ENCODE data around the gene NF2.

NF2 gene

DNA sequence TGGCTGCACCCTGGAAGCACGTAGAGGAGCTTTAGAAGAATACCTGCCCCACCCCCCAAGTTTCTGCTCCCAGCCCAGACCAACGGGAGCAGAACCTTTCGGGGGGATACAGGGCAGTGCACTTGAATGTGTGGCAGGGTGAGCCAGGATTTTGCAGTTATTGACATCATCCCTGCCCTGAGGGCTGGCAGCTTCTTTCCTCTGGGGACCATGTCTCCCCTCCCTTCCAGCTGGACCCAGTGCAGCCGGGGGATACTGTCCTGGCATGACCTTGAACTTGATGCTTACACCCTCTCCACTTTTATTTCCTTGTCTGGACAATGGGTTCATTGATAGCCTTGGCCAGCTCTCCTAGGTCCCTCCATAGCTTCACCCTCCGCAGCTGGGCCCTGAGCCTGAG lies 112.3 kb downstream of the NF2 start:
- no peak overlapping the region for H3K27ac ChIP-seq (ENCODE audit: low read depth, low read length)
- H3K9me3 ChIP-seq (ENCODE audit: control insufficient read depth in 1 of 2, low read length in 2 of 2) = no peaks in the 10 kb centered on the region
- H3K4me1 ChIP-seq (ENCODE audit: control insufficient read depth in 1 of 2, insufficient read depth in 2 of 2, low read length in 2 of 2) = no peaks in the 10 kb centered on the region
- H3K9ac ChIP-seq (ENCODE audit: low read depth in 1 of 2, low read length in 2 of 2) = no peak overlapping the region
- H3K27me3 ChIP-seq (ENCODE audit: control insufficient read depth in 1 of 2, insufficient read depth in 2 of 2, low read length in 2 of 2) = peaks cover 17 to 21% of the 10 kb centered on the region in 2 donors
- no peak overlapping the region for H3K4me3 ChIP-seq (ENCODE audit: low read depth in 1 of 2, low read length in 2 of 2)
- no peaks in the 10 kb centered on the region for H3K36me3 ChIP-seq (ENCODE audit: control insufficient read depth in 1 of 2, insufficient read depth in 2 of 2, low read length in 2 of 2)

DNA sequence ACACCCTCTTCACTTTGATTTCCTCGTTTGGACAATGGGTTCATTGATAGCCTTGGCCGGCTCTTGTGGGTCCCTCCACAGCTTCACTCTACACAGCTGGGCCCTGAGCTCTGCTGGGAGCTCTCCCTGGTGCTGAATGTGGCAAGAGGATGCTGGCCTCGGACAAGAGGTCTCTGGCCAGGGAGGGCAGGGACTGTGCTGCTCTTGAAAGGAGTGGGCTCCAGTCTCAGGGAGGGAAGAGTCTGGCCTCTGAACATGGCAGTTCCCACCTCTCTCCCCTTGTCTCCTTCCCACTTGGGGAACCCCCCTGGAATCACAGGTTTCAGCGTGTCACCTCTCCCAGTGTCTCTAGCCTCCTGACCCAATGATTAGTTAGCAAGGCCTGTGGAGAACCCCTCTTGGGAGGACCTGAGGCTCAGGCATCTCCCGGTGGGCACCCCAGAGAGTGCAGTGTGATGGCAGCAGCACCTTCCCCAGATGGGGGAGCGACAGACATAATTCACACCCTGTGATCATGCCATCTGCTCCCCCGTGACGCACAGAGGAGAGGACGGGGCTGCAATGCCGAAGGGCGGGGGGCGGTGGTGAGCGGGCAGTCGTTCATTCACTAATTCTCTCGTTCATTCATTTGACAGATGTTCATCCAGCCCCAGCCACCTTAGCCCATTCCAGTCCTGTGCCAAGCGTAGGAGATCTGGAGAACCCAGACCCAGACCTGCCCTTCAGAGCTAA lies 113.5 kb downstream of the NF2 start:
- Histone ChIP-seq H3K4me1 (ENCODE audit: control insufficient read depth in 1 of 2, insufficient read depth in 2 of 2, low read length in 2 of 2) (no peaks in the 10 kb centered on the region), H3K9ac (ENCODE audit: low read depth in 1 of 2, low read length in 2 of 2) (no peak overlapping the region), H3K27me3 (ENCODE audit: control insufficient read depth in 1 of 2, insufficient read depth in 2 of 2, low read length in 2 of 2) (peaks cover 23 to 33% of the 10 kb centered on the region in 2 donors), H3K9me3 (ENCODE audit: control insufficient read depth in 1 of 2, low read length in 2 of 2) (no peaks in the 10 kb centered on the region), H3K36me3 (ENCODE audit: control insufficient read depth in 1 of 2, insufficient read depth in 2 of 2, low read length in 2 of 2) (no peaks in the 10 kb centered on the region), H3K27ac (ENCODE audit: low read depth, low read length) (no peak overlapping the region), H3K4me3 (ENCODE audit: low read depth in 1 of 2, low read length in 2 of 2) (no peak overlapping the region)

DNA sequence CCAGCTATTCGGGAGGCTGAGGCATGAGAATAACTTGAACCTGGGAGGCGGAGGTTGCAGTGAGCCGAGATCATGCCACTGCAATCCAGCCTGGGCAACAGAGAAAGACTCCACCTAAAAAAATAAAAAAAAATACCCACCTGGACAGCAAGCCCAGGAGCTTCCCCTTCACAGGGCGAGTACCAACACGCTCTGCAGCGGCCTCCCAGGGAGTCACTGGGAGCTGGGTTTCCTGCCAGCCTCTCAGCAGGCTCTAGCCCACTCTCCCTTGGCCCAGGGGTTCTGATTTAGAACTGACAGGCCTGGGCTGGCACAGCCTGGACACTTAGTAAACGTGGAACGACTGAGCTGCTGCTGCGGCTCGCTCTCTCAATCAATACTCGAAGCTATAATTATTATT lies 114.4 kb downstream of the NF2 start:
- Histone ChIP-seq H3K4me1 (ENCODE audit: control insufficient read depth in 1 of 2, insufficient read depth in 2 of 2, low read length in 2 of 2) (no peaks in the 10 kb centered on the region), H3K9ac (ENCODE audit: low read depth in 1 of 2, low read length in 2 of 2) (no peak overlapping the region), H3K27me3 (ENCODE audit: control insufficient read depth in 1 of 2, insufficient read depth in 2 of 2, low read length in 2 of 2) (peaks cover 23 to 37% of the 10 kb centered on the region in 2 donors), H3K4me3 (ENCODE audit: low read depth in 1 of 2, low read length in 2 of 2) (no peak overlapping the region), H3K9me3 (ENCODE audit: control insufficient read depth in 1 of 2, low read length in 2 of 2) (no peaks in the 10 kb centered on the region), H3K27ac (ENCODE audit: low read depth, low read length) (no peak overlapping the region), H3K36me3 (ENCODE audit: control insufficient read depth in 1 of 2, insufficient read depth in 2 of 2, low read length in 2 of 2) (no peaks in the 10 kb centered on the region)

DNA sequence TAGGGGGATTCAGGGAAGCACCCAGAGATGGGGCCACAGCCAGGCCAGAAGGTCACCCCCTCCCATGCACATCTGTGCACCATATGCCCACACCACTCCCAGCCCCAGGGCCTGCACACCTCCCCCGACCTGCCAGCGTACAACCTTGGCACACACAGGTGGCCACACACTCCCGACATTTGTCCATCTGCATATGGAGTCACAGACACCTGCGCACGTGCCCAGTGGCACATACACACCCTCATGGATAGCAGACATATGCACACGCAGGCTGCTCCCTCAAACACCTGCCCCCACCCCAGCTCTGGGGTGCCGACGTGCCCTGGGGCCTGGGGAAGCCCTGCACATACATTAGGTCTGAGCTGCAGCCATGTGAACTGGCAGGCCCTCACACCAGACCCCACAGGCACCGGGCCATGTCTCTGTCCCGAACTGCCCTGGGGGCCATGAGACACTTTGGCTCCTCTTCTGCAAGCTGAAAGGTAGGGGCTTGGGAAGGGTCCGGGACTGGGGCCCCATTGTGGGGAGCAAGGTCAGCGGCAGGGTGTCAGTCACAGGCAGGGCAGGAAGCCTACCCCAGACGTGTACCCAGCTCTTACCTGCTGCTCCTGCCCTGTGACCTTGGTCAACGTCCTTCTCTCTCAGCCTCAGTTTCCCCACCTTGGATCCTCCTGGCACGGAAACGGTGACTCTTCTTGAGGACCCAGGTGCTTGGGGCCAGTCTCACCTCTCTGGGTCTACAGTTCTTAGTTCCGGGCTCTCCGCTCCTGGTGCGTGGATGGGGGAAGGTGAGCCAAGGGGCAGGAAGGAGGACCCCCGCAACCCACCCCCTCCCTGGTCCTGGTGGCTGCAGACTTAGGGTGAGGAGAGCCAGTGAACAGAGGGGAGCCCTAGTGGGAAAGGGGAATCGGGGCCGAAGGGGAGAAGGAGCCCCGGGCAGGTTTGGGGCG lies 115.8 kb downstream of the NF2 start:
- H3K36me3 ChIP-seq (ENCODE audit: control insufficient read depth in 1 of 2, insufficient read depth in 2 of 2, low read length in 2 of 2) = no peaks in the 10 kb centered on the region
- H3K27me3 ChIP-seq (ENCODE audit: control insufficient read depth in 1 of 2, insufficient read depth in 2 of 2, low read length in 2 of 2) = peaks cover 23 to 37% of the 10 kb centered on the region in 2 donors
- H3K4me3 ChIP-seq (ENCODE audit: low read depth in 1 of 2, low read length in 2 of 2) = no peak overlapping the region
- H3K27ac ChIP-seq (ENCODE audit: low read depth, low read length) = no peak overlapping the region
- no peaks in the 10 kb centered on the region for H3K4me1 ChIP-seq (ENCODE audit: control insufficient read depth in 1 of 2, insufficient read depth in 2 of 2, low read length in 2 of 2)
- no peaks in the 10 kb centered on the region for H3K9me3 ChIP-seq (ENCODE audit: control insufficient read depth in 1 of 2, low read length in 2 of 2)
- no peak overlapping the region for H3K9ac ChIP-seq (ENCODE audit: low read depth in 1 of 2, low read length in 2 of 2)

DNA sequence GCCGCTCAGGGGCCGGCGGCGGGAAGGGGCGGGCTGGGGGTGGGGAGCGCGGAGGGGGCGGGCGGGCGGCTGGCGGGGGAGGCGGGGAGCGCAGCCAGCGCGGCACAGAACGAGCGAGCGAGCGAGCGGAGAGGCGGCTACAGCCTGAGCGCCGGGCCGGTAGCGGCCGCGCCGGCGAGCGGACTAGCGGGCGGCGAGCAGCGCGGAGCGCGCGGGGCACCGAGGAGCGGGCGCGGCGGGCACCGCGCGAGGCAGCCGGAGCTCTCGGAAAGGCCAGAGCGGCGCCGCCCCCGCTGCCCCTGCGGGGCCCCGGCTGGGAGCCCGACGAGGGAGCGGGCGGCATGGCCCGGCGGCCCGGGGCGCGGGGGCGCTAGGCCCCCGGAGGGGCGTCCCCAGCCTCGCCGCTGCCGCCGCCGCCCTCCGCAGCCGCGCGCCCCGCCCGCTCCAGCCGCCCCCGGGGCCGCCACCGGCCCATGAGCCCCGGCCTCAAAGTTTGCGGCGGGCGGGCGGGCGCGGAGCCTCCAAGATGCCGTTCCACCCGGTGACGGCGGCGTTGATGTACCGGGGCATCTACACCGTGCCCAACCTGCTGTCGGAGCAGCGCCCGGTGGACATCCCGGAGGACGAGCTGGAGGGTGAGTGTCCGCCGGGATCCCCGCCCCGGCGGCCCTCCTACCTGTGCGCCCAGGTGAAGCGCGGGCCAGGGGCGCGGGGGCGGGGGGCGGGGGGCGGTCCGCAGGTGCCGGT lies 116.6 kb downstream of the NF2 start, which contains the start of gene CABP7:
TSS of gene CABP7 (plus strand) at position 105 of the 747 bp plus-strand sequence. CDS start at position 527, 422 bp downstream.
- H3K9me3 ChIP-seq (ENCODE audit: control insufficient read depth in 1 of 2, low read length in 2 of 2) = no peaks in the 10 kb centered on the region
- H3K9ac ChIP-seq (ENCODE audit: low read depth in 1 of 2, low read length in 2 of 2) = no peak within 1 kb of the TSS
- H3K36me3 ChIP-seq (ENCODE audit: control insufficient read depth in 1 of 2, insufficient read depth in 2 of 2, low read length in 2 of 2) = no peaks in the 10 kb centered on the region
- H3K27me3 ChIP-seq (ENCODE audit: control insufficient read depth in 1 of 2, insufficient read depth in 2 of 2, low read length in 2 of 2) = peaks cover 27 to 37% of the 10 kb centered on the region in 2 donors
- no peak within 1 kb of the TSS for H3K27ac ChIP-seq (ENCODE audit: low read depth, low read length)
- H3K4me1 ChIP-seq (ENCODE audit: control insufficient read depth in 1 of 2, insufficient read depth in 2 of 2, low read length in 2 of 2) = no peaks in the 10 kb centered on the region
- no peak within 1 kb of the TSS for H3K4me3 ChIP-seq (ENCODE audit: low read depth in 1 of 2, low read length in 2 of 2)

DNA sequence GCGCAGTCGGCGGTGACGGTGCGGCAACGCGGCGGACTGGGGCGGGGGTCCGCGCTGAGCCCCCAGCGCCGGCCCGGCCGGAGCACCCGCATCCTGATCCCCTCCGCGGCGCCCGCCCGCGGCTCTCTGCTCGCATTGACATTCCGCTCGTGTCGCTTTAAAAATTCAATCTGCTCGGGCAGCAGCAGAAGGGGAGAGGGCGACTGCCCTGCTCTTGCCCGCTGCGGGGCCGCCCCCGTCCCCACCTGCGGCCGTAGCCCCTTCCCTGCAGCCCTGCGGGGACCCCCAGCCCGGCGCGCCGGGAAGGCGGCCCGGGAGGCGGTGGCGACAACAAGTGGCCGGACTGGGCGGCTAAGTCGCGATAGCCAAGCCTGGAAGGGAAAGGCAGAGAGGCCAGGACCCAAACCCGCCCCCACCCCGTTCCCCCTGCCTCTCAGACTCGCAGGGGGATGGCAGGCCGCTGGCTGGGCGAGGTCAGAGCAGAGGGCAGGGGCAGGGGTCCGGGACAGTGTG lies 117.4 kb downstream of the NF2 start:
- no peak overlapping the region for H3K4me3 ChIP-seq (ENCODE audit: low read depth in 1 of 2, low read length in 2 of 2)
- no peaks in the 10 kb centered on the region for H3K4me1 ChIP-seq (ENCODE audit: control insufficient read depth in 1 of 2, insufficient read depth in 2 of 2, low read length in 2 of 2)
- H3K27me3 ChIP-seq (ENCODE audit: control insufficient read depth in 1 of 2, insufficient read depth in 2 of 2, low read length in 2 of 2) = peaks cover 27 to 37% of the 10 kb centered on the region in 2 donors
- H3K9me3 ChIP-seq (ENCODE audit: control insufficient read depth in 1 of 2, low read length in 2 of 2) = no peaks in the 10 kb centered on the region
- no peaks in the 10 kb centered on the region for H3K36me3 ChIP-seq (ENCODE audit: control insufficient read depth in 1 of 2, insufficient read depth in 2 of 2, low read length in 2 of 2)
- no peak overlapping the region for H3K27ac ChIP-seq (ENCODE audit: low read depth, low read length)
- no peak overlapping the region for H3K9ac ChIP-seq (ENCODE audit: low read depth in 1 of 2, low read length in 2 of 2)

DNA sequence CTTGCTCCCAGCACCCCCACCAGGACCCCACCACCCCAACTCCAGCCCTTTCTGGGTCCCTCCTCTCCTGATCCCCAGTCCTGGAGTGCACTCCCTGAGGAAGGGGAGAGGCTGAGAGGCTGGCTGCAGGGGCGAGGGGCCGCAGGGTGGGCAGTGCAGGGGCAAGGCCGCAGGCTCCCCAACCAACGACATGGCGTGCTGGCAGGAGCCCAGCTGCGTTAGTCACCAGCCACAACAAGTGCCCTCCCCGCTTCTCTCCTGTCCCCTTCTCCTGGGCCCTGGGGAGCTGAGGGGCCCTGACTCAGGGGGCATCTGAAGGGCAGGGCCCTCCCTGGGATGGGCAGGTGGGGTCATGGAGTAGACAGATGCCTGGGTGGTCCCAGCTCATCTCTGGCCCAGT lies 118.7 kb downstream of the NF2 start:
- H3K36me3 ChIP-seq (ENCODE audit: control insufficient read depth in 1 of 2, insufficient read depth in 2 of 2, low read length in 2 of 2) = no peaks in the 10 kb centered on the region
- H3K4me1 ChIP-seq (ENCODE audit: control insufficient read depth in 1 of 2, insufficient read depth in 2 of 2, low read length in 2 of 2) = no peaks in the 10 kb centered on the region
- no peak overlapping the region for H3K27ac ChIP-seq (ENCODE audit: low read depth, low read length)
- no peak overlapping the region for H3K9ac ChIP-seq (ENCODE audit: low read depth in 1 of 2, low read length in 2 of 2)
- H3K9me3 ChIP-seq (ENCODE audit: control insufficient read depth in 1 of 2, low read length in 2 of 2) = no peaks in the 10 kb centered on the region
- no peak overlapping the region for H3K4me3 ChIP-seq (ENCODE audit: low read depth in 1 of 2, low read length in 2 of 2)
- H3K27me3 ChIP-seq (ENCODE audit: control insufficient read depth in 1 of 2, insufficient read depth in 2 of 2, low read length in 2 of 2) = peaks cover 27 to 37% of the 10 kb centered on the region in 2 donors

DNA sequence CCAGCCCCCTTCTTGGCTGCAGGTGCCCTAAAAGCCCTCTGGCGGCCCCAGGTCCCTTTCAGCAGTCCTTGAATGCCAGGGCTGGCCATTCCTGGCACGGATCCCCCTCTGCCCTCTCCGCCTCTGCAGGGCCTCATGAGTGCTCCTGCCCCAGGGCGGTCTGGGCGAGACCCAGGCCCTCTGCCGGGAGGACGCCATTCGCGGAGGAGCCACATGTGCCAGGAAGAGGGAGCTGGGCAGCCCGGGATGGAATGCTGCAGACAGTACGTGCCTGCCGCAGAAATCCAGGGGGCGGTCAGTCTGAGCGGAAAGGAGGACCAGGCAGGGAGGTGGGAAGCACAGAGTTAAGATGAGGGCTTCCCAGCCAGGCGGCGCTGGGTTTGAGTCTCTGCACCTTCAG lies 119.2 kb downstream of the NF2 start:
- Histone ChIP-seq H3K9ac (ENCODE audit: low read depth in 1 of 2, low read length in 2 of 2) (no peak overlapping the region), H3K36me3 (ENCODE audit: control insufficient read depth in 1 of 2, insufficient read depth in 2 of 2, low read length in 2 of 2) (no peaks in the 10 kb centered on the region), H3K27ac (ENCODE audit: low read depth, low read length) (no peak overlapping the region), H3K4me3 (ENCODE audit: low read depth in 1 of 2, low read length in 2 of 2) (no peak overlapping the region), H3K27me3 (ENCODE audit: control insufficient read depth in 1 of 2, insufficient read depth in 2 of 2, low read length in 2 of 2) (peaks cover 27 to 37% of the 10 kb centered on the region in 2 donors), H3K4me1 (ENCODE audit: control insufficient read depth in 1 of 2, insufficient read depth in 2 of 2, low read length in 2 of 2) (no peaks in the 10 kb centered on the region), H3K9me3 (ENCODE audit: control insufficient read depth in 1 of 2, low read length in 2 of 2) (no peaks in the 10 kb centered on the region)

DNA sequence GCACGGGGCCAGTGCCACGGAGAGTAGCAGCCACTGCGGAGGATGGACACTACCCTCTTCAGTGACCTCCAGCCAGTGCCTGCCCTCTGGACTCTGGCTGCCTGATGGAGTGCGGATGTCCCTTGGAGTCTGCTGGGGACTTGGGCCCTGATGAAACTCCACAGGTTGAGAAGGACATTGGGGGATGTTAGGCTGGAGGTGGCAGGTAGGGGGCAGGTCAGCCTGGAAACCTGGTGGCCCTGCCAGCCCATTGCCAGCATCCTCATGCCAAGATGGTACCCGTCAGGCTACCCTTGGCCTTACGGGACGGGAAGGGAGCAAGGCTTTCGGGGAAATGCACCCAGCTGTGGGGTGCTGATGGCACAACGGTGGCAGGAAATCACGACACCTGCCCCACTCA lies 120.3 kb downstream of the NF2 start:
- H3K9me3 ChIP-seq (ENCODE audit: control insufficient read depth in 1 of 2, low read length in 2 of 2) = no peaks in the 10 kb centered on the region
- H3K27ac ChIP-seq (ENCODE audit: low read depth, low read length) = no peak overlapping the region
- peaks cover 20 to 27% of the 10 kb centered on the region in 2 donors for H3K27me3 ChIP-seq (ENCODE audit: control insufficient read depth in 1 of 2, insufficient read depth in 2 of 2, low read length in 2 of 2)
- H3K36me3 ChIP-seq (ENCODE audit: control insufficient read depth in 1 of 2, insufficient read depth in 2 of 2, low read length in 2 of 2) = no peaks in the 10 kb centered on the region
- H3K4me3 ChIP-seq (ENCODE audit: low read depth in 1 of 2, low read length in 2 of 2) = no peak overlapping the region
- no peak overlapping the region for H3K9ac ChIP-seq (ENCODE audit: low read depth in 1 of 2, low read length in 2 of 2)
- H3K4me1 ChIP-seq (ENCODE audit: control insufficient read depth in 1 of 2, insufficient read depth in 2 of 2, low read length in 2 of 2) = no peaks in the 10 kb centered on the region
